Activated T-helper 1 cell treated with Interleukin-2 at 50 U/mL for 16 hours (primary cell): ENCODE measurements around the gene KCNJ12.
"Not testable (repeated sequence)": the region's sequence is repeated elsewhere in the genome, so short reads cannot be mapped to it uniquely, and the experiment has no call there.

Experiments
- DNase-seq: peaks from one replicate; pipeline ENCODE4 v3.0.0-alpha.2; 2020; ENCODE audit warnings: low read depth

KCNJ12 gene

GRCh38 chr17:21408224-21408623 is 32.1 kb downstream of the KCNJ12 start:
- DNase-seq: not testable (repeated sequence)

GRCh38 chr17:21408766-21409300 is 32.7 kb downstream of the KCNJ12 start:
- not testable (repeated sequence) for DNase-seq

DNA sequence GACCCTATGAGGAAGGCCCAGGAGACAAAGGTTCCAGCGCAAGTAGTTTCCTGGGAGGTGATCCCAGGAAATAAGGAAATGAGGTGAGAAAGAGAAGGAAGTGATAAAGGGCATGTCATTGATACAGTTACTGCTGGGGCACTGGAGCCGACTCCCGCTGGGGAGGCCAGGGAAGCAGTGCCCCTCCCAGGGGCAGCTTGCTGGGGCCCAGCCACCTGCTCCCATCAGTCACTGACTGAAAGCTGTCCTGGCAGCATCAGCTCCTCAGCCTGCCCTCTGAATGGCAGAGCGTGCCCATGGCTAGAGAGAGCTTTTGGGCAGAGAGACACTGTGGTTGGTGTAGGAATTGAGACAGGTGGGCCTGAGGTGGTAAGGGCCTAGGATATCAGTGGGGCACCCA is 33.2 kb downstream of the KCNJ12 start:
- DNase-seq: not testable (repeated sequence)

GRCh38 chr17:21409971-21410370 is 33.8 kb downstream of the KCNJ12 start:
- DNase-seq: not testable (repeated sequence)

- DNase-seq: not testable (repeated sequence)
Measured at GRCh38 chr17:21410371-21410770, 34.2 kb downstream of the KCNJ12 start.

- DNase-seq: not testable (repeated sequence)
Measured at GRCh38 chr17:21410906-21411678, 34.9 kb downstream of the KCNJ12 start.

DNA sequence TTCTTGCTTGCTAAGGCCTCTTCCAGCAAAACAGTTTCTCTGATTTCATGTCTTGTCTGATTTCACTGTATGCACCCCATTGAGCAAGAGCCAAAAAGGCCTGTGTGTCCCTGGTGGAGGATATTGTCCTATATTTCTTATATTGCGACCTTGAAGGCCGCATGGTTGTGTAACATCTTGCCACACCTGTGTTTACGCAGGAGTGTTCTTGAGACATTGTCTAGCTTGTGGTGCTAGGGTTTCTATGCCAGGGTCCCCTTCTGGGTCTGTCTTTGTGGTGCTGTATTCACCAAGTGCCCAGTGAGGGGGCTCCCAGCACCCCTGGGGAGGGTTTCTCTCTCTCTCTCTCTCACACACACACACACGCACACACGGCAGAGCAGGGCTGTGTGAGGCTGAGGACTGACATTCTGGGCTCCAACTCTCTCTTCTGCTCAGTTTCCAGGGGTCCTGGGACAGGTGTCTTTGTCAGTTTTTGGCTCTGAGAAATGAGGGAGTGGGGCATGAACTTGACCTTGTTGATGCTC is 35.6 kb downstream of the KCNJ12 start:
- not testable (repeated sequence) for DNase-seq

GRCh38 chr17:21412207-21412681 is 36.1 kb downstream of the KCNJ12 start:
- DNase-seq: not testable (repeated sequence)

DNA sequence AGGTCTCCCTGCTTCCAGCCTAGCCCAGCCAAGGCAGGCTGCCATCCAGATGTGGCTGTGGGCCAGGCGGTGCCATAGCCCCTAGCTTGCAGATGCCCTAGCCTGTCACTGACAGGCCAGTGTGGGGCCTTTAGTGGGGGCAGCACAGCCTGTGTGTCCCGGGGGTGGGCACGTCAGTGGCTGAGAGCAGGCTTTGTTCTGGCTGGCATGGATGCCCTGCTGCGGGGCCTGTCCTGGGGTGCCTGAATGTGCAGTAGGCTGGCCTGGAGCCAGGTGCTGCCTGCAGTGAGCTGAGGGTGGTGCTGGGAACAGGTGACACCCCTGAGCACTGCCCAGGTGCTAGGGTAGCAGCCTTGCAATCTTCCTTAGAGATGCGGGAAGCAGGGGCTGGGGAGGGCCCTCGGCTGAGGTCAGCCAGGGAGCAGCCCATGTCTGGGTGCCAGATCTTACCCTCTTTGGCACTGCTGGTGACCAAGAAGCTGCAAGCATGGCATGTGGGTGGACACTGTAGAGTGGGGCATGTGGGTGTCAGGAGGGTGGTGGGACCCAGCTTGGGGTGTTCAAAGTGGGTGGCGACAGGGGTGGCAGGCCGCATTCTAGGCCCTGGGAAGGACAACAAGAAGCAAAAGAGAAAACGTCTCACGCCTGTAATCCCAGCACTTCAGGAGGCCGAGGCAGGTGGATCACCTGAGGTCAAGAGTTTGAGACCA is 37.6 kb downstream of the KCNJ12 start:
- DNase-seq: not testable (repeated sequence)

DNA sequence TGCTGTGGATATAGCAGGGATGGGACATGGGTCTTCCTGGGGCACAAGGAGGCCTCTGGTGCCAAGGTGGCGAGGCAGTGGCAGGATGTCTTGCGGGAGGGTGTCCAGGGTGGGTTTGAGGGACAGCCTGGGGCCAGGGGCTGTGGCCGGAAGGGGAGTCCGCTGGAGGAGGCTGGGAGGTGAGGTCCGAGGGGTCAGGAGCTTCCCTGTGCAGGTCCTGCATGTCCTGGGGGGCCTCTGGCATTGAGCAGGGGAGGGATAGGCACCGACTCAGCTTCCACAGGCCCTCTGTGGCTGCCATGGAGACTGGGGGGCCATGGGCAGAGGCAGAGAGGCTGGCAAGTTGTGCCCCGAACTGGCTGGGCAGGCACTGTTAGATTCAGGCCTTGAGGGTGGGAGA is 38.5 kb downstream of the KCNJ12 start:
- not testable (repeated sequence) for DNase-seq

- DNase-seq: not testable (repeated sequence)
Measured at GRCh38 chr17:21415166-21415990, 39.2 kb downstream of the KCNJ12 start.

- DNase-seq: not testable (repeated sequence)
Measured at GRCh38 chr17:21416471-21416981, 40.4 kb downstream of the KCNJ12 start.

GRCh38 chr17:21417349-21417748 is 41.2 kb downstream of the KCNJ12 start:
- DNase-seq: not testable (repeated sequence)

GRCh38 chr17:21417921-21418320 is 41.8 kb downstream of the KCNJ12 start:
- DNase-seq: no peak

GRCh38 chr17:21418446-21419298 is 42.5 kb downstream of the KCNJ12 start:
- DNase-seq: no peak

DNA sequence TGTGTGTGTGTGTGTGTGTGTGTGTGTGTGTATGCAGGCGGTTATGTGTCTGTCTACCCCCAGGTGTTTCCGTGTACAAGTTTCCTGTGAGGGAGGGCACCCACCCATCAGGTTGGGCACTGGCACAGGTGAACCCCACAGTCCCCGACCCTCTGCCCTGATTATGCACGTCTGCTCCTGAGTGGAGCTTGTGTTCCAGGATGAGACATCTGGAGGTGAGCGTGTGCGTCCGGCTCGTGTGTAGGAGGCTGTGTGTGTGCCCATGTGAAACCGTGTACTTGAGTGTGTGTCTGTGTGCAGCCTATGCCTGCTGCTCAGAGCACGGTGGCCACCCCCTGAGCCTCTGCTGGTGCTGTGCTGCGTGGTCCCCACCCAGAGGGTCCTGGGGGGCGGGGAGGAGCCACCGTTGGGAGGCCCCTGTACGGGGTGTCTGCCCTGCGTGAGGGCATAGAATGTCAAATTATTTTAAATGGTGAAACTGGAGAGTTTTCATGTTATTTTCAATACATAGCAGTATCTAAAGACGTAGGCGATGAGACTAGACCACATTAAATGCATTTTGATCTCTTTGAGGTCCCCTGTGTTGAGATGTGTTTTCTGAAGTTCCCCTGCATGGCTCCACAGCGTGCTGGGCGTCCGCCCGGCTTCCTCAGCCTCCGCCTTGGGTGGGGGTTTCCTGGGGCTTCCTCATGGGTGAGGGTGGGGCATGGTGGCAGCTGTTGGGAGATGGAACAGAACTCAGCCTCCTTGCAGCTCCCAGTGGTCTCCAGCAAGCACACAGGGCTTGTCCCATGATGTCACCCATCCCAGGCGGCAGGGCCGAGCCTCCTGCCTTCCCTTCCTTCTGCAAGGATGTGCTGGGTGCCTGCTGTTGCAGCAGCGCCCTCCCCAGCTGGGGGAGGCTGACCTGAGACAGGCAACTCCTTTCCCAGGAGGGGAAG is 43.4 kb downstream of the KCNJ12 start:
- no peak for DNase-seq

- not testable (repeated sequence) for DNase-seq
Measured at GRCh38 chr17:21420503-21421090, 44.4 kb downstream of the KCNJ12 start.

GRCh38 chr17:21421421-21422310 is 45.5 kb downstream of the KCNJ12 start:
- not testable (repeated sequence) for DNase-seq
